Tongue (tissue), 2 donors: Measurements from ENCODE around the gene ATAD3B. TPM values are rescaled to one million over a fixed set of nuclear protein-coding genes. Genes with fewer than 3 reads are reported as not detected.
"Not testable (repeated sequence)": the region's sequence is repeated elsewhere in the genome, so short reads cannot be mapped to it uniquely, and the experiment has no call there.

Source experiments
- DNase-seq: peaks from one replicate; pipeline ENCODE4 v3.0.0-alpha.2; 2015
- total RNA-seq: library from RNA; depleted of rRNA; stranded (reverse); fragments of >200 nt; gene quantifications from one replicate; pipeline ENCODE4 v1.2.3, GENCODE V29; 2014

The ATAD3B gene
- total RNA-seq, 1 donor from 2014 or later, result 10.5 TPM

DNA sequence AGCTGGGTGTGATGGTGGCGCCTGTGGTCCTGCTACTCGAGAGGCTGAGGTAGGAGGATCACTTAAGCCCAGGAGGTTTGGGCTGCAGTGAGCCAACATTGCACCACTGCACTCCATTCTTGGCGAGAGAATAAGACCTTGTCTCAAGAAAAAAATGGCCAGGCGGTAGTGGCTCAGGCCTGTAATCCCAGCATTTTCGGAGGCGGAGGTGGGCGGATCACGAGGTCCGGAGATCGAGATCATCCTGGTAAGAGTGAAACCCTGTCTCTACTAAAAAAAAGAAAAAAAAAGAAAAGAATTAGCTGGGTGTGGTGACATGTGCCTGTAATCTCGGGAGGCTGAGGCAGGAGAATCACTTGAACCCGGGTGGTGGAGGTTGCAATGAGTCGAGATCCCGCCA lies 11.3 kb downstream of the ATAD3B start:
- DNase-seq, result no peak

DNA sequence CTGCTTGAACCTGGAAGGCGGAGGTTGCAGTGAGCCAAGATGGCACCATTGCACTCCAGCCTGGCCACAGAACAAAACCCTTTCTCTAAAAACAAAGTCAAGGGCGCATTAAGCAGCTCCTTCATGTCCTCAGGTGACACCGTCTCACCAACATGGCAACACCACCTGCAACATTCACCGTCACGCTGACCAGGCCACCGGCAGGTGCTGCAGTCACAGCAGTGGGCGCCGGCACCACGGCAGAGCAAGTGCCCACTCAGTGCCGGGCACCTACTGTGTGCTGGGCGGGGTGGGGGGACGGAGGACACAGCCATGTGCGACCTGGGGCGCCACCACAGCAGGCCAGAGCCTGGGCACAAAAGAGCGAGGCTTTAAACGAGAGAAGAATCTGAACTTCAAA lies 12.1 kb downstream of the ATAD3B start:
- no peak for DNase-seq

DNA sequence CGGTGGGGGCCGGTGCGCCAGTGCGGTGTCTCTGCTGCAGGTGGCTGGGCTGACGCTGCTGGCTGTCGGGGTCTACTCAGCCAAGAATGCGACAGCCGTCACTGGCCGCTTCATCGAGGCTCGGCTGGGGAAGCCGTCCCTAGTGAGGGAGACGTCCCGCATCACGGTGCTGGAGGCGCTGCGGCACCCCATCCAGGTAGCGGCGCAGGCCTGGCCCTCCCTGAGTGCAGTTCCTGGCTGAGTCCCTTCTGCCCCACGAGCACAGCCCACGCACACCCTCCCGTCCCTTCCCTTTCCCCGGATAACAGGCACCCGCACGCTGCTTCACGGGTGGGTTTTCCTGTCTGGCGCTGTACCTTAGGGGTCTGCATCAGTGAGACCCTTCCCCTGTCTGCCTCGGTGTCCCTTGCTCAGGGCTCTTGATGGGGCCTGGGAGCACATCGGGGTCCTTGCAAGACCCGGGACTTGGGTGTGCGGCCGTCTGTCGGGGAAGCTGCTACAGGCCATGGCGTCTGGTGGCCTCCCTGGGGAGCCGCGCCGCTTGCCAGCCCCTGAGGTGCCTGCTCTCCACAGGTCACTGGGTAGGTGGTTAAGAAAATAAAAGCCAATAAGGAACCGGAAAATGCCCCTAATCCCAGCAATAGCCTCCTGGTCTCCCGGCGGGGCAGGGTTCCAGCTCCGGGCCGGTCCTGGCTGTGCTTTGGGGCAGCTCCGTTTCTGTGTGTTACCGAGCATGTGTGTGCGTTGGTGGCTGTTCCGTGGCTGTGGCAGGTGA lies 13.6 kb downstream of the ATAD3B start:
- not testable (repeated sequence) for DNase-seq

DNA sequence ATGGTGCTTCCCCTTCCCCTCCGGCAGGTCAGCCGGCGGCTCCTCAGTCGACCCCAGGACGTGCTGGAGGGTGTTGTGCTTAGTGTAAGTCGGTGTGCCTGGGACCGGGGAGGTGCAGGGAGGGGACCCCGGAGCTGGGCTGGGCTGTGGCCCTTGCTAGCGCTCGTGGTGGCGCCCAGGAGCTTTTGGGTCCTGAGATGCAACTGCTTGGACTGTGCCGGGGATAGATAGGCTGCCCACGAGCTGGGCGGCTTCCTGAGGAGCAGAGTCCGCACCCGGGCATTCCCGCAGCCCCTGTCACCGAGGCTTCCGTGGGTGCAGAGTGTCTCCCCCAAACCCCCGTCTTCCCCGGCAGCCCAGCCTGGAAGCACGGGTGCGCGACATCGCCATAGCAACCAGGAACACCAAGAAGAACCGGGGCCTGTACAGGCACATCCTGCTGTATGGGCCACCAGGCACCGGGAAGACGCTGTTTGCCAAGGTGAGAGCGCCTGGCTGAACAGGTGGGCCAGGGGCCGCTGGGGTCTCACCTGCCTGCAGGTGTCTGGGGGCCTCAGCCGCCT lies 14.3 kb downstream of the ATAD3B start:
- DNase-seq, result not testable (repeated sequence)

DNA sequence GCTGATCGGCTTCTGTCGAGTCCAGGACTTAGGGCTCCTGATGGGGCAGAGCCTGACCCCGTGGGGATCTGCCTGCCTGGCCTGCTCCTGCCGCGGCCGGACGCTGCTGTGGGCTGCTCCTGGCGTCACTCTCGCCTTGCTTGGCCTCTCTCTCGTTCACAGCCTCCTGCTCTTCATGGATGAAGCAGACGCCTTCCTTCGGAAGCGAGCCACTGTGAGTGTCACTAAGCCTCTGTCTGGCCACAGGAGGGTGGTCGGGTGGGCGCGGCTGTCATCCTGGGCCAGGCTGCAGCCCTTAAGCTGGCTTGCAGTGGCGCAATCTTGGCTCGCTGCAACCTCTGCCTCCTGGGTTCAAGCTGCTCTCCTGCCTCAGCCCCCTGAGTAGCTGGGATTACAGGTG lies 16.1 kb downstream of the ATAD3B start:
- no peak for DNase-seq

DNA sequence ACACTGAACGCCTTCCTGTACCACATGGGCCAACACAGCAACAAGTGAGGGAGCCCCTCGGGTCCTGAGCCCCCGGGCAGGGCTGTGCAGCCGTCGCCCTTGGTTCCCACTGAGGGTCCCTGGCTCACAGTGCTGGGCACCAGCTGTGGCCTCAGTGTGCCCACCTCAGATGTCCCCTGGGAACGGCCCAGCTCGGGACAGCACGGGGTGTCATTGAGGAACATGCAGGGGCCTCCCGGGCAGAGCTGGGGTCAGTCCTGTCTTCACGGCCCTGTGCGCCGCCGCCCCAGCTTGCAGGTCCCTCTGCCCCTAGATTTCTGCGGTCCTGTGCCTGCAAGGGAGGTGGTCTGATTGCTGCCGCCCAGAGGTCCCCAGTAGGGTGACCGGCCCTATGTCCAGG lies 17.7 kb downstream of the ATAD3B start:
- DNase-seq, result no peak

DNA sequence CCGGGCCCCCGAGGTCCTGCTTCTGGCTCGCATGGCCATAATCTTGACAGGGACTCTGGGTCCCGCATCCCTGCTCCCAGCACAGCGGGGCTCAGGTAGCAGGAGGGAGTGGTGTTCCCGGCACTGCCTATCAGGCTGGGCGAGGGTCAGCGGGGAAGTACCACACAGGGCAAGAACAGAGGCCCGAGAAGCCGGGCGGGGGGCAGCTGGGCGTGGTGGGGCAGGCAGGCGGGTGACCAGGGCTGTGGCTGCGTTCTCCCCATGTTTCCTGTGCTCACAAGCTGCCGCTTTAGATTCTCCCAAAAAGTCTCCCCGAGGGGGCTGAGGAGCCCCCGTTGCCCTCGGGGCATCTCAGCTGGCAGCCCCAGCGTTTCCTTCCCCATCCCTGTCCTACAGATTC lies 18.3 kb downstream of the ATAD3B start:
- no peak for DNase-seq

DNA sequence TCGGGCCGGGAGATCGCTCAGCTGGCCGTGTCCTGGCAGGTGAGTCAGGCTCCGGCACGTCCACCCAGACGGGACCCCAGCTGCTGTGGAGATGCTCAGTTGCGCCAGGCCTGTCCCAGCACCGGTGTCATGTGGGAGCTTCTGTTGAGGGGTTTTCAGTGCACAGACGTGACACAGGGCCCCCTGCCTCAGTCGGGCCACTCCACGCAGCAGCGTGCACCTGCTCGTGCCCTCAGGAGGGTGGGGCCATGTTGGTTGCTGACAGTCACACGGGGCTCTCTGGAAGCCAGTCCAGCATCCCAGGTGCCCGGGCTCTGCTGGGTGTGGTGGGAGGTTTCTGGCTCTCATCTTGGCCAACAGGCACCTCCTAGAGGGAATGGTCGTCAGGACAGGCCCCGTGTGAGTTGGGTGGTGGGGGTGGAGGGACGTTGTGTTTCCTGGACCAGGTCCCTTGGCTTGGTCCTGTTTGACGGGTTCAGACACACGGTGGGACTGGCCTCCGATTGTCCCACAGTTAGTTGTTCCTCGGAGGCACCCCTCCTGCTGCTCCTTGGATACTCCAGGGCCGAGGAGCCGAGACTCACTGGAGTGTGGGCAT lies 19.2 kb downstream of the ATAD3B start:
- DNase-seq, result no peak

DNA sequence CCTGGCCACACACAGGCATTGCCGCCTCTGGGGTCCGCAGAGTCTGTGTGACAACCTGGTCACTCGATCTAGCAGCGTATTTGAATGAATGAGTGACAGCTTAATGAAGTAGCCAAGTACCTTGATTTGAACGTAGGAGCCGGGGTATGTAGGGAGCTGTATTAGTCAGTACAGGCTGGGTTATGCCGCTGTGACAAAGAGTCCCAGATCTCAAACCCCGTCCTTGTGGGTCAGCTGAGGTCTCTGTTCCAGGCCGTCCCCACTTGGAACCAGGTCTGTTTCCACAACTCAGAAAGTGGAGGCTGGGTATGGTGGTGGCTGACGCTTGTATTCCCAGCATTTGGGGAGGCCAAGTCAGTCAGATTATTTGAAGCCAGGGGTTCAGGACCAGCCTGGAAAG lies 20.0 kb downstream of the ATAD3B start:
- DNase-seq, result no peak

DNA sequence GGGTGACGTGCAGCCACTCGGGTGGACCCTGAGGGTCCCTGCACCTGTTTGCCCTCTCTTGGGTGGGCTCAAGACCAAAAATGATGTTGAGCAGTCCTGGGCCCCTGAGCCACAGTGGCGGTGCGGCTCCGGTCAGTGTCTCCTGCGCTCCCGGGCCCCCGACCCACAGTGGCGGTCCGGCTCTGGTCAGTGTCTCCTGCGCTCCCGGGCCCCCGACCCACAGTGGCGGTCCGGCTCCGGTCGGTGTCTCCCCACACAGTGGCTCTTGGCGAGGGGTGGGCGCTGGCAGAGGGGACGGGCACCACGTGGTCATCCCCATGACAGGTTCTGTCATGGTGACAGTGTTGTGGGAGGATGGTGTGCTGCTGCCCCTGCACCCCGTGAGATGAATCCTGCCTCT lies 22.7 kb downstream of the ATAD3B start:
- not testable (repeated sequence) for DNase-seq

DNA sequence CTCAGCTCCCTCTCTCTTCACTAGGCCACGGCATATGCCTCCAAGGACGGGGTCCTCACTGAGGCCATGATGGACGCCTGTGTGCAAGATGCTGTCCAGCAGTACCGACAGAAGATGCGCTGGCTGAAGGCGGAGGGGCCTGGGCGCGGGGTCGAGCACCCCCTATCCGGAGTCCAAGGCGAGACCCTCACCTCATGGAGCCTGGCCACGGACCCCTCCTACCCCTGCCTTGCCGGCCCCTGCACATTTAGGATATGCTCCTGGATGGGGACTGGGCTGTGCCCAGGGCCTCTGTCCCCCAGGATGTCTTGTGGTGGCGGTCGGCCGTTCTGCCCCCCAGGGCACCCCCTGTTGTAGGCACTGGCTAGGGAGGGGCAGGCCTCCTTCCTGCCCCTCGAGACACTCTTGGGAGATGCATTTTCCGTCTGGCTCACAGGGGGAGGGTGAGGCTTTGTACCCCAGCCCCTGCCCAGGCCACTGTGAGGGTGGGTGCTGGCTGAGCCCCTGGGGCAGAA lies 24.0 kb downstream of the ATAD3B start:
- DNase-seq, result not testable (repeated sequence)

DNA sequence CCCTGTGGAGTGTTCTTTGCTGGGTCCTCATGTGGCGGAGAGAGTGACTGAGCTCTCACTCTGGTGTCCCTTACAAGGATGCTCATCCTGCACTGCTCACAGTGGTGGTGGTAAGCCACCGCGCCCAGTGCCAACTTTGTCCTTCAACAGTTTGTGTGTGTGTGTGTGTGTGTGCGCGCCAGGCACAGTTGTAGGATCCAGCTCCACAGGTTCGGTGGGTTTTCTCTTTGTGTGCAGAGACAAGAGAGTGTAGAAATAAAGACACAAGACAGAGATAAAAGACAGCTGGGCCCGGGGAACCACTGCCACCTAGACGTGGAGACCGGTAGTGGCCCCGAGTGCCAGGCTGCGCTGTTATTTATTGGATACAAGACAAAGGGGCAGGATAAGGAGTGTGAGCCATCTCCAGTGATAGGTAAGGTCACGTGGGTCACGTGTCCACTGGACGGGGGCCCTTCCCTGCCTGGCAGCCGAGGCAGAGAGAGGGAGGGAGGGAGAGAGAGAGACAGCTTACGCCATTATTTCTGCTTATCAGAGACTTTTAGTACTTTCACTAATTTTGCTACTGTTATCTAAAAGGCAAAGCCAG lies 33.3 kb downstream of the ATAD3B start:
- peak; percentile 68 for DNase-seq

DNA sequence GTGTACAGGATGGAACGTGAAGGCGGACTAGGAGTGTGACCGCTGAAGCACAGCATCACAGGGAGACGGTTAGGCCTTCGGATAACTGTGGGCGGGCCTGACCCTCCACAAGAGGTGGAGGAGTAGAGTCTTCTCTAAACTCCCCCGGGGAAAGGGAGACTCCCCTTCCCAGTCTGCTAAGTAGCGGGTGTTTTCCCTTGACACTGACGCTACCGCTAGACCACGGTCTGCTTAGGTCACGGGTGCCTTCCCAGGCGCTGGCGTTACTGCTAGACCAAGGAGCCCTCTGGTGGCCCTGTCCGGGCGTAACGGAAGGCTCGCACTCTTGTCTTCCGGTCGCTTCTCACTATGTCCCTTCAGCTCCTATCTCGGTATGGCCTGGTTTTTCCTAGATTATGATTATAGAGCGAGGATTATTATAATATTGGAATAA lies 33.8 kb downstream of the ATAD3B start:
- DNase-seq, result peak; percentile 18

DNA sequence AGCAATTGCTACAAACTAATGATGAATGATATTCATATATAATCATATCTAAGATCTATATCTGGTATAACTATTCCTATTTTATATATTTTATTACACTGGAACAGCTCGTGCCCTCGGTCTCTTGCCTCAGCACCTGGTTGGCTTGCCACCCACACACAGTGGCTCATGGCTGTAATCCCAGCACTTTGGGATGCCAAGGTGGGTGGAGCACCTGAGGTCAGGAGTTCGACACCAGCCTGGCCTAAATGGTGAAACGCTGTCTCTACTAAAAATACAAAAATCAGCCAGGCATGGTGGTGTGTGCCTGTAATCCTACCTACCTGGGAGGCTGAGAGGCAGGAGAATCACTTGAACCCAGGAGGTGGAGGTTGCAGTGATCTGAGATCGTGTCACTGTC lies 34.2 kb downstream of the ATAD3B start:
- DNase-seq, result not testable (repeated sequence)

DNA sequence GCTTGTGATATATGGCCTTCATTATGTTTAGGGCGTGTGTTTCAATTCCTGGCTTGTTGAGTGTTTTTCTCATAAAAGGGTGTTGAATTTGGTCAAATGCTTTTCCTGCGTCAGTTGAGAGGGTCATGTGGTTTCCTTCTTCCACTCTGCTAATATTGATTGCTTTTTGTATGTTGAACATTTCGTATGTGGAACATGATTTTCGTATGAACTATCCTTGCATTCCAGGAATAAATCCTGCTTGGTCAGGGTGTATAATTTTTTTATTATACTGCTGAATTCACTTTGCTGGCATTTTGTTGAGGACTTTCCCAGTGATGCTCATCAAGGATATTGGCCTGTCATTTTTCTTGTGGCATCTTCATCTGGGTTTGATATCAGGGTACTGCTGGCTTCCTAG lies 35.7 kb downstream of the ATAD3B start:
- DNase-seq, result no peak

DNA sequence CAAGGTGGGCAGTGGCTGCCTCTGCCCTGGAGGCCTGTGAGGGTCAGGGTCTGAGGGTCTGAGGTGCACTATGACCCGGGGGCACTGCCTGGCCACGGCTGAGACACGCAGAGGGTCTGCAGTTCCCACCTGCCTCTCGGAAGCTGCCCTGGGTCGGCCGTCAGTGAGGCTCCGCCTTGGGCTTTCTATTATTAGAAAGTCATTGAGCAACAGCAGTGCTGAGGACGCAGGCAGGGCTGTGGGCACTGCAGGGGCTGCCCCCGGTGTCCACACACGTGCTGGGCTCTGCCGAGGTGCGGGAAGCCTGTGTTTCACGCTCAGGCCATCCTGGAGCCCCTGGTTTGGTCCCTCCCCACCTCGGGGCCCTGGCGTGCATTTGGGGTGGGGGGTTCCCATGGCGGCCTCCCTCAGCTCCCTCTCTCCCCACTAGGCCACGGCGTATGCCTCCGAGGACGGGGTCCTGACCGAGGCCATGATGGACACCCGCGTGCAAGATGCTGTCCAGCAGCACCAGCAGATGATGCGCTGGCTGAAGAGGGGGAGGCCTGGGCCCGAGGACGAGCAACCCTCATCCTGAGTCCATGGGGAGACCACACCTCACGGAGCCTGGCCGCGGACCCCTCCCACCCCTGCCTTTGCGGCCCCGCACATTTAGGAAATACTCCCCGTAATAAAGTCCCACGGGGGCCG lies 37.4 kb downstream of the ATAD3B start:
- DNase-seq, result not testable (repeated sequence)

DNA sequence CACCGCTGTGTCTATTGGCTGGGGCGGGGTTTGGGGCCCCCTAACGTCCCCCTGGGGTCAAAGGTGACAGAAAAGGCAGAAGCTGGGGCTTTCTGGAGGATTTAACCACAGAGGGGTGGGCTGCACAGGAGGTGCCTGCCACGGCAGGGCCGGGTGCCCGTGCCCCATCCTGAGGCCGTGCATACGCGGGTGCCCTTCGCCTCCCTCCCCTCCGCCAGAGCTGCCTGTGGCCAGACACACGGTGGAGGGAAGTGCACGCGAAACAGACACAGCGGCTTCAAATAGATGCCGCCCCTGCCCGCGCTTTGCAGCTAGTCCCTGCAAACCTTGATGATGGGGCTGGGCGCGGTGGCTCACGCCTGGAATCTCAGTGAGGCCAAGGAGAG lies 37.9 kb downstream of the ATAD3B start:
- DNase-seq, result not testable (repeated sequence)

DNA sequence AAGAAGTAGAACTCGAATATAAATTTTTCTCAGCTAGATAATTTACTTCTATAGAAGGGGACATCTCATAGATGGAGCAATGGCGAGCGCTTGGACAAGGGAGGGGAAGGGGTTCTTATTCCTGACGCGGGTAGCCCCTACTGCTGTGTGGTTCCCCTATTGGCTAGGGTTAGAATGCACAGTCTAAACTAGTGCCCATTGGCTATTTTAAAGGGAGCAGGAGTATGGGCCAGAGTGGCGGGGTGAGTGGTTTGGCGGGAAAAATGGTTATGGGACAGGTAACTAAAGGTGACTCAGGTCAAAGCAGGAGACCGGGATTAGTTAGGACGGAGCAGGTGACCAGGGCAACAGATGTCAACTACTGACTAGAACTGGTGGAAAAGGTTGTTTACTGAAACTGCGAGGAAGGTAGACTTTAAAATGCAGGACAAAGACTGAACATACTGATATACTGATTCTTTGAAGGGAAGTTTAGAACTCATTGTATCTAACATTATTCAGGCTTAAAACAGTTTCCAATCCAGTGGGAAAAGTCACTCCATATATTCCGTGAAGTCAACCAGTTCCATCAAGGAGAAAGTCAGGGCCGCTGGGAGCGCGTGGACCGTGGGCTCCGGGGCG lies 39.5 kb downstream of the ATAD3B start:
- peak; percentile 4 for DNase-seq

DNA sequence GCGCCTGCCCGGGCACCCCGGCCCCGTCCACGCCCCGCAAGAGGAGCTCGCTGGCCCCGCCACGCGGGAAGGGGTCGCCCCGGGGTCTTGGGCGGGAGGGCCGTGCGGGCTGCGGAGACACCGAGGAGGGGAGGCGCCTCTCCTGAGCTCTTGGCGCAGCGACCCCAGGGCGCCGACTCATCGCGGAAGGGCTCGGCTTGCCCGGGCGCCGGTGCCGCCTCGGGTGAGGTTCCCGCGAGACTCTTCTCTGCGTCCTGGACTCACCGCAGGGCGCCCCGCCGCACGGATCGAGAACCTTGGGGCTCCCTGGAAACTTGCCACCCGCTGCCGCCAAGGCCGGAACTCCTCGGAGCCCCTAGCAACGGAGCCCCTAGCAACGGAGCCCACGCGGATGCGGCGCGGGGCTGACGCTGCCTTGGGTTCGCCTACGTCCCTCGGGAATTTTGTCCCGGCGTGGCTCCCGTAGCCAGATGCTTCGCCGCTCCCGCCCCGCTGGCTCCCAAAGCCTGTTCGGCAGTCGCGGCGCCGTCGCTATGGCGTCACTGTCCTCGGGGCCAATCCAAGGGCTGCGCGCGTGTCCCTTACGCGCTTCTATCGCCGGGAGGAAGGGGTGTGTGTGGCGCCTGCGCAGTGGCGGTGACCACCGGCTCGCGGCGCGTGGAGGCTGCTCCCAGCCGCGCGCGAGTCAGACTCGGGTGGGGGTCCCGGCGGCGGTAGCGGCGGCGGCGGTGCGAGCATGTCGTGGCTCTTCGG lies 40.1 kb downstream of the ATAD3B start, which contains the start of gene ATAD3A:
Gene ATAD3A, plus strand, starts transcription at position 630 of the 753 bp plus-strand sequence. Its CDS starts 107 bp downstream, at position 737.
- DNase-seq, result peak; percentile 99

DNA sequence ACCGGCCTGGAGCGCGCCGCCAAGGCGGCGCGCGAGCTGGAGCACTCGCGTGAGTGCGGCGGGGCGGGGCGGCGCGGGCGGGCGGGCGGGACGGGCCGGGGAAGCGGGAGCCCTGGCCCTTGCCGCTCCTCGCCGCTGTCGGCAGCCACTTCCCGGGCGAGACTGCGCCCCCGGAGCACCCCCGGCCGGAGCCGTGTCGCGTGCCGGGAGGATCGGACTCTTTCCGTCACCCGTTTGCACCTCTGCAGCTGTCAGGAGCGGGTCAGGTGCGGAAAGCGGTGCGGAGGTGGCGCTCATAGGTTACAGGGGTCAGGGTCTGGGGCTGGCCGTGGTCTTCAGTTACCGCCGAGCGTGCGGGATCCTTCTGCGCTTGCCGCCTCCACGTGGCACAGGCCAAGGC lies 40.9 kb downstream of the ATAD3B start:
- DNase-seq, result not testable (repeated sequence)

DNA sequence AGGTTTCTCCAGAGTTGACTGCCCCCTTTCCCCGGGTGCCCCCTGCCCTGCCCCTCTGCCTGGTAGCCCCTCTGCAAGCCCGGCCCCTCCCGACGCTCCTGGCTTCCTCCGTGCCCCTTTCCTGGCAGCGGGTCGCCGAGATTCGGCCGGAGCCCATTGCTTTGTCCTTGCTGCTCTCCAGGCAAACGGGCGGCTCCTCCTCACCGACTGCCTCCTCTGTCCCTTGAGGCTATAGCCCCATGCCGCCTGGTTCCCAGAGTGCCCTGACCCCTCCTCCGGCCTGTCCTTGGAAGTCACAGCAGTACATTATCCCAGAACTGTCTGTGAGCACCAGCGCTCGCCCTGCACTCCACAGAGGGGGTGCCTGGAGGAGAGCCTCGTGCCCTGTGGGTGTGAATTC lies 42.1 kb downstream of the ATAD3B start:
- DNase-seq, result not testable (repeated sequence)
